PFSK-1 (cell line): ENCODE data around the gene PLEKHG3.

Experiments used
- FOXP2 ChIP-seq: optimal IDR thresholded peaks from 2 replicates; pipeline ENCODE3; 2011; ENCODE audit warnings: borderline replicate concordance, control low read depth, inconsistent platforms; ENCODE audit not compliant: insufficient read depth; ENCODE audit errors: extremely low read length, extremely low read depth
- POLR2AphosphoS5 ChIP-seq: IDR thresholded peaks from 2 replicates; pipeline ENCODE4 v1.6.1; 2012; ENCODE audit warnings: low read depth, mild to moderate bottlenecking, control low read depth, low read length, moderate library complexity
- REST ChIP-seq, 2 experiments: IDR thresholded peaks; 2 replicates each; pipeline versions ENCODE4 v1.6.1 to v1.8.0; 2011 to 2012; ENCODE audit warnings: low read depth in 2 of 2, low read length in 2 of 2, control low read depth in 1 of 2, inconsistent platforms in 1 of 2, mild to moderate bottlenecking in 1 of 2, moderate library complexity in 1 of 2; ENCODE audit not compliant: insufficient read depth in 1 of 2
- SIN3A ChIP-seq: IDR thresholded peaks from 2 replicates; pipeline ENCODE4 v1.6.1; 2012; ENCODE audit warnings: mild to moderate bottlenecking, low read length, moderate library complexity, borderline replicate concordance; ENCODE audit not compliant: insufficient read depth
- TAF1 ChIP-seq: IDR thresholded peaks from 2 replicates; pipeline ENCODE4 v1.6.1; 2012; ENCODE audit warnings: low read length, control low read depth, borderline replicate concordance; ENCODE audit not compliant: insufficient read depth

The PLEKHG3 gene

DNA sequence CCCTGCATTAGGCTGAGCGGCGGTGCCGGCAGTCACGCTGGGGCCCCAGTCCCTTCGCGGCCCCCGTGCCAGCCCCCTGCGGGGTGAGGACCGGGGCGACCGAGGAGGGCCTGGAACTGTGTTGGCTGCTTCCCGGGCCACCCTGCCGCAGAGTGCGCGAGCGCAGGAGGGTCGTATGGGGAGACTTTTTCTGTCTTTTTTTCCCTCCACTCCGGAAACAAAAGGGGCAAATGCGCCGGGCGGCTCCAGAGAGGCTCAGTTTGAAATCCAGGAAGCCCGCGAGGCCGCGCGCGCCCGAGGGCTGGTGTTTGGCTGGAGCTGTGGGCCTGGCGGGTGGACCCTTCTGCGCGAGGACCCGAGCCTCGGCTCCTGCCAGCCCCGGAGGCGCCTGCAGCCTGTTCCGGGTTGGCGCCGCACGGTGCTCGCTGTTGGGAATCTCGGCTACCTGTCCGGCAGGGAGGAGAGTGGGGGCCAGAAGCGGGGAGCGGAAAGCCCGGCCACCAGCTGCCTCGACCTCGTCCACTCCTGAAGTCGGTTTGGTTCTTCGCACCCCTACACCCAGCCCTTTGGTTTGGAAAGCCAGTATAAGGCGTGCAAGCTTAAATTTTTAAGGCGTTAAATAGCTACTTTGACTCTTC, 638 bp downstream of the PLEKHG3 start:
- TF ChIP-seq FOXP2 (no peak), SIN3A (no peak), TAF1 (no peak), REST (IDR thresholded peaks at IDR 0.05; ENCODE audit: insufficient read depth in 1 of 2, low read depth in 2 of 2, low read length in 2 of 2) (no peak), POLR2AphosphoS5 (no peak)

- TF ChIP-seq SIN3A (no peak), POLR2AphosphoS5 (no peak), FOXP2 (no peak), TAF1 (no peak), REST (IDR thresholded peaks at IDR 0.05; ENCODE audit: insufficient read depth in 1 of 2, low read depth in 2 of 2, low read length in 2 of 2) (no peak)
These were observed 1.3 kb downstream of the PLEKHG3 start for GRCh38 chr14:64705381-64706118.

GRCh38 chr14:64706119-64706592, 1.9 kb downstream of the PLEKHG3 start:
- TF ChIP-seq FOXP2 (no peak), SIN3A (no peak), TAF1 (no peak), REST (IDR thresholded peaks at IDR 0.05; ENCODE audit: insufficient read depth in 1 of 2, low read depth in 2 of 2, low read length in 2 of 2) (no peak), POLR2AphosphoS5 (no peak)

DNA sequence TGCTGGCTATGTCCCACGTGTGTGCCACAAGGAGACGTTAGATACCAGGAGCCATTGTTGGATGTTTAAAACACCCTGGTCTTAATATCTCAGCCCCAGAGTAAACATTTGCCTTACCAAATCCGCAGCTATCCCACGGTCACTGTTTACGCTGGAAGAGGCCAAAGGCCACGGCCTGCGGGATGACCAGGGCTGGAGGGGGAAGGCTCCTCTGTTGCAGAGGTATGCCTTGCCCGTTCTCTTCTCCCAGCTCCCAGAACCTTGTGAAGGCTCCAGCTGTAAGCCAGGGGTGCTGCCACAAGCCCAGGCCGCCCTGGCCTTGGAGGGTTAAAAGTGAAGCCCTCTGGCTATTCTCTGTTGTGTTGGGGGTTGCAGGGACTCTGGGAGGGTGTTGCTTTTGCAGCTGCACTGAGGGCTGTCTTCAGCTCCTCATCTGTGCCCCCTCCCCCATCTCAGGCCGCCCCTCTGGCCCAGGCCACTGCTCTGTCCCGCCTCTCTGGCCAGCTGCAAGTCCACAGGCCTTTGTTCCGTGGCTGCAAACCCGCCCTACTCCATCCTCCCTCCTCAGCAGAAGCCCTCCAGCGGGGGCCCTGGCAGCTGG, 2.5 kb downstream of the PLEKHG3 start:
- no peak for TF ChIP-seq REST (IDR thresholded peaks at IDR 0.05; ENCODE audit: insufficient read depth in 1 of 2, low read depth in 2 of 2, low read length in 2 of 2)
